OCI-LY1 (cell line): Measurements from ENCODE around the gene CRYBB1.

Experiments used
- H2AFZ ChIP-seq: fragments of 200-600 bp; sonication (generic), shearing (Covaris generic); 2 replicates; pipeline ENCODE4 v1.6.0; 2014; ENCODE audit warnings: antibody characterized with exemption, mild to moderate bottlenecking, low read length
- H3F3A ChIP-seq: fragments of 200-600 bp; sonication (generic), shearing (Covaris generic); 2 replicates; pipeline ENCODE4 v1.6.0; 2014; ENCODE audit warnings: mild to moderate bottlenecking, antibody characterized with exemption, low read length, moderate library complexity; ENCODE audit not compliant: insufficient read depth
- H3K27ac ChIP-seq: fragments of 200-600 bp; sonication (generic); 2 replicates; pipeline ENCODE4 v1.5.1; 2014; ENCODE audit warnings: low read length, mixed run types, mild to moderate bottlenecking, low read depth; ENCODE audit not compliant: poor library complexity, severe bottlenecking
- H3K27me3 ChIP-seq: fragments of 200-600 bp; sonication (generic); 2 replicates; pipeline ENCODE4 v1.6.0; 2014; ENCODE audit warnings: antibody characterized with exemption, mild to moderate bottlenecking, low read length, moderate library complexity; ENCODE audit not compliant: insufficient read depth
- H3K36me3 ChIP-seq: fragments of 200-600 bp; sonication (generic); 2 replicates; pipeline ENCODE4 v1.6.1; 2014; ENCODE audit warnings: mild to moderate bottlenecking, antibody characterized with exemption, low read length, moderate library complexity, mixed read lengths; ENCODE audit not compliant: insufficient read depth
- H3K4me1 ChIP-seq: fragments of 200-600 bp; sonication (generic); 2 replicates; pipeline ENCODE4 v1.5.1; 2014; ENCODE audit warnings: mild to moderate bottlenecking, low read length, moderate library complexity; ENCODE audit not compliant: insufficient read depth, severe bottlenecking
- H3K4me2 ChIP-seq: fragments of 200-600 bp; sonication (generic), shearing (Covaris generic); 2 replicates; pipeline ENCODE4 v1.6.1; 2014; ENCODE audit warnings: low read length
- H3K4me3 ChIP-seq: fragments of 200-600 bp; sonication (generic); 2 replicates; pipeline ENCODE4 v1.5.1; 2014; ENCODE audit warnings: low read length, low read depth, mild to moderate bottlenecking, mixed read lengths; ENCODE audit not compliant: poor library complexity, severe bottlenecking
- H3K79me2 ChIP-seq: fragments of 200-600 bp; shearing (Covaris generic); 2 replicates; pipeline ENCODE4 v1.6.1; 2016; ENCODE audit warnings: mixed run types, low read length, mixed read lengths; ENCODE audit not compliant: insufficient read depth
- H3K9ac ChIP-seq: fragments of 200-600 bp; sonication (generic), shearing (Covaris generic); 2 replicates; pipeline ENCODE4 v1.6.1; 2014; ENCODE audit warnings: mild to moderate bottlenecking, low read length, mixed read lengths
- H3K9me2 ChIP-seq: fragments of 200-600 bp; sonication (generic), shearing (Covaris generic); 2 replicates; pipeline ENCODE4 v1.6.1; 2014; ENCODE audit warnings: low read depth, mild to moderate bottlenecking, low read length, mixed read lengths
- H3K9me3 ChIP-seq: fragments of 200-600 bp; shearing (Covaris generic); 2 replicates; pipeline ENCODE4 v1.6.1; 2014; ENCODE audit warnings: low read length, mixed read lengths
- H4K20me1 ChIP-seq: fragments of 200-600 bp; sonication (generic), shearing (Covaris generic); 2 replicates; pipeline ENCODE4 v1.6.0; 2016; ENCODE audit warnings: mild to moderate bottlenecking, low read length; ENCODE audit not compliant: insufficient read depth
- EZH2 ChIP-seq: fragments of 200-600 bp; sonication (generic), shearing (Covaris generic); IDR thresholded peaks from 2 replicates; pipeline ENCODE4 v1.8.0; 2017; ENCODE audit warnings: borderline replicate concordance, mixed run types, mild to moderate bottlenecking, antibody characterized with exemption, low read length, moderate library complexity, mixed read lengths
- TF ChIP-seq, protein P1 (sequence below): fragments of 200-600 bp; sonication (generic), shearing (Covaris generic); IDR thresholded peaks from 2 replicates; pipeline ENCODE4 v1.5.1; 2017; ENCODE audit warnings: mild to moderate bottlenecking, antibody characterized with exemption, low read length, moderate library complexity, mixed read lengths

CRYBB1 gene

DNA sequence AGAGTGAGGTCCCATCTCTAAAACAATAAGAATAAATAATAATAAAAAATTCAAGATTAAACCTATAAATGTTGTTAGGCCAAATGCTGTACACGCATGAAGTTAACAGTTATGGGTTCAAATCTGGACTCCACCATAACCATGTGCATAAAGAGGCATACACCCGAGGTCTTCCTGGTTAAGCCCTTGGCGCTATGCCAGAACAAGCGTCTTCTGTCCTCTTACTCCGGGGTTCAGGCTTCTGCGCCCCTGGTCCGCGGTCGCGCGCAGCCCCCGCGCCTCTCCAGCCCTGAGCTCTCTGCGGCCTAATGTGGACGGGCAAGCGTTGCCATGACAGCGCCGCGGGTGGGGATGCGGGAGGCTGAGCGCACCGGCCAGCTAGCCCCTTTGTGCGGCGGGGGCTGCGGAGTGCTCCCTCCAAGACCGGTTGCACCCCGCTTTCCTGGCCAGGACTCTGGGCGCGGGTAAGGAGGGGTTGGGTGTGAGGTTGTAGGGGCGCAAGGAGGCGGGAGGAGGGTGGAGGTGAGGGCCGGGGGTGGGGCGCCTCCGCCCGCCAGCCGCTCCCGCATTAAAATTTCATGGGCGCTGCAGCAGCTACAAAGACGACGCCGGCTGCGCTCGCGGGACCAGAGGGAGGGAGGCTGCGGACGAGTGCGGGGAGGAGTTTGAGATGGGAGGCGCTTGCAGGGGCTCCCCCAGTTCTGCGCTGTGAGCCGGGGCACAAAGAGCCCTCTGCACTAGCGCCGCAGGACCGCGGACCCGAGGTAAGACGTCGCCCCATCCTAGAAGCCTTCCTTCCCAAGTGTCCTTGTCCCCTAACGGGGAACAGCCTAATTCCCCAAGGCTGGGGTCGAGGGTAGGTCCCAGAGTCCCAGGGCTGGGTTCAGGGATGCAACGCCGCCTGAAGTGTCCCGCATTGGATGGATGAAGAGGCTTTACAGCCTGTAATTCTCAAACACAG lies 39.3 kb upstream of the CRYBB1 start, which contains the start of gene MIAT:
Gene MIAT, plus strand, starts transcription at position 698 of the 961 bp plus-strand sequence.
- H3K9ac ChIP-seq, result peak within 1 kb of the TSS; percentile 72
- H3K4me1 ChIP-seq, result peaks cover 45% of the 10 kb centered on the region
- H3K27ac ChIP-seq, result peak within 1 kb of the TSS; percentile 77

DNA sequence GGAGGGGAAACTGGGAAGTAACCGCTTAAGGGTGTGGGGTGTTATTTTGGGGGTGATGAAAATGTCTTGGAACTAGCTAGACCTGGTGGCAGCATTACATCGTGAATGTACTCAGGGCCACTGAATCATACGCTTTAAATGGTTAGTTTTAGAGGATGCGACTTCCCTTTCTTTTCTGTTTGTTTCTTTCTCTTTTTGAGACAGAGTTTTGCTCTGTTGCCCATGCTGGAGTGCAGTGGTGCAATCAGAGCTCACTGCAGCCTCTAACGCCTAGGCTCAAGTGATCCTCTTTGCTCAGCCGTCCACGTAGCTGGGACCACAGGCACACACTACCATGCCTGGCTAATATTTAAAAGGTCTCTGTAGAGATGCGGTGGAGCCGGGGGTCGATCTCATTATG lies 34.0 kb upstream of the CRYBB1 start:
- H2AFZ ChIP-seq, result no peak overlapping the region

More for the DNA sequence above, 39.3 kb upstream of the CRYBB1 start, which contains the start of gene MIAT:
- H3K36me3 ChIP-seq, result no peaks in the 10 kb centered on the region
- TF ChIP-seq EZH2, result no peak
- TF ChIP-seq, protein P1, sequence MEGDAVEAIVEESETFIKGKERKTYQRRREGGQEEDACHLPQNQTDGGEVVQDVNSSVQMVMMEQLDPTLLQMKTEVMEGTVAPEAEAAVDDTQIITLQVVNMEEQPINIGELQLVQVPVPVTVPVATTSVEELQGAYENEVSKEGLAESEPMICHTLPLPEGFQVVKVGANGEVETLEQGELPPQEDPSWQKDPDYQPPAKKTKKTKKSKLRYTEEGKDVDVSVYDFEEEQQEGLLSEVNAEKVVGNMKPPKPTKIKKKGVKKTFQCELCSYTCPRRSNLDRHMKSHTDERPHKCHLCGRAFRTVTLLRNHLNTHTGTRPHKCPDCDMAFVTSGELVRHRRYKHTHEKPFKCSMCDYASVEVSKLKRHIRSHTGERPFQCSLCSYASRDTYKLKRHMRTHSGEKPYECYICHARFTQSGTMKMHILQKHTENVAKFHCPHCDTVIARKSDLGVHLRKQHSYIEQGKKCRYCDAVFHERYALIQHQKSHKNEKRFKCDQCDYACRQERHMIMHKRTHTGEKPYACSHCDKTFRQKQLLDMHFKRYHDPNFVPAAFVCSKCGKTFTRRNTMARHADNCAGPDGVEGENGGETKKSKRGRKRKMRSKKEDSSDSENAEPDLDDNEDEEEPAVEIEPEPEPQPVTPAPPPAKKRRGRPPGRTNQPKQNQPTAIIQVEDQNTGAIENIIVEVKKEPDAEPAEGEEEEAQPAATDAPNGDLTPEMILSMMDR, result no peak
- no peaks in the 10 kb centered on the region for H3K27me3 ChIP-seq
- no peaks in the 10 kb centered on the region for H4K20me1 ChIP-seq
- peaks cover 4% of the 10 kb centered on the region; the same call in 1 of the 2 replicates for H3F3A ChIP-seq
- H3K9me2 ChIP-seq, result no peaks in the 10 kb centered on the region
- peak within 1 kb of the TSS; percentile 87 for H3K4me2 ChIP-seq
- no peaks in the 10 kb centered on the region for H3K9me3 ChIP-seq
- H2AFZ ChIP-seq, result no peak within 1 kb of the TSS
- peak within 1 kb of the TSS; percentile 69 for H3K4me3 ChIP-seq
- H3K79me2 ChIP-seq, result no peaks in the 10 kb centered on the region

DNA sequence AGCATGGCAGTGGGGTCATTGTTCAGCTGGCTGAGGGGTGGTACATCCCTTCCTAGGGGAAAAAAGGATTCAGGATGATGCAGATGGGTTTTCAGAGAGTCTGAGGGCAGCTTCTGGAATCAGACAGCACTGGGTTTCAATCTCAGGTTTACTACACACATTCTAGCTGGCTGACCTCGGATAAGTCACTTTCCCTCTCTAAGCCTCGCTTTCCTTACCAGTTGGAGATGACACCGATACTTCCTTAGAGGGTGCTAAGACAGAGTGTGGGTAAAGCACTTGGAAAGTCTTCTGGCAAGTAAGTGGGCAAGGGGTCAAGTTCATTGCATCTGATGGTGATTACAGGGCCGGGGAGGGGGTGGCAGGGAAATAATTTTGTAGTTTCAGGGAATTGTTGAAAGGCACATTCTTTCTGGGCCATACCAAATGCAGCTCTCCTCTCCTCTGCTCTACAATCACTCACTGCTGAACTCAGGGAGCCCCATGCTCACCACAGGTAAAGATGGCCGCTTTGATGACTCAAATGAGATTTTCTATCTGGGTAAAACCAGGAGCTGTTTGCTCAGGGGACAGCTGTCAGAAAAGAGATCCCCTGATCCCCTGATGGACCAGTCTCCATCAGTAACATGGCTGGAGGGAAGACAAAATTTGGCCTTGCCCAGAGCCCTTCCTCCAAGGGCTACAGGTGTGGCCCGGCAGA lies 33.0 kb upstream of the CRYBB1 start:
- Histone ChIP-seq H4K20me1 (no peaks in the 10 kb centered on the region), H3K27ac (no peak overlapping the region), H3F3A (no peaks in the 10 kb centered on the region), H3K4me2 (no peak overlapping the region), H2AFZ (no peak overlapping the region), H3K4me3 (no peak overlapping the region), H3K4me1 (peaks cover 33% of the 10 kb centered on the region), H3K9me3 (no peaks in the 10 kb centered on the region), H3K36me3 (no peaks in the 10 kb centered on the region), H3K79me2 (no peaks in the 10 kb centered on the region), H3K9ac (no peak overlapping the region), H3K27me3 (no peaks in the 10 kb centered on the region), H3K9me2 (no peaks in the 10 kb centered on the region)
- no peak for TF ChIP-seq EZH2
- TF ChIP-seq, protein P1, result no peak

More for the DNA sequence above, 34.0 kb upstream of the CRYBB1 start:
- no peak overlapping the region for H3K4me2 ChIP-seq
- no peak overlapping the region for H3K9ac ChIP-seq
- H3K4me3 ChIP-seq, result no peak overlapping the region
- H3K79me2 ChIP-seq, result no peaks in the 10 kb centered on the region
- H3K27me3 ChIP-seq, result no peaks in the 10 kb centered on the region
- no peaks in the 10 kb centered on the region for H3K9me3 ChIP-seq
- peaks cover 33% of the 10 kb centered on the region for H3K4me1 ChIP-seq
- H3K36me3 ChIP-seq, result no peaks in the 10 kb centered on the region
- no peak overlapping the region for H3K27ac ChIP-seq
- TF ChIP-seq, protein P1, result no peak
- no peak for TF ChIP-seq EZH2
- H4K20me1 ChIP-seq, result no peaks in the 10 kb centered on the region
- no peaks in the 10 kb centered on the region for H3K9me2 ChIP-seq
- no peaks in the 10 kb centered on the region for H3F3A ChIP-seq
